PFSK-1 (cell line): Measurements from ENCODE around the gene POC5.

Experiments used
- FOXP2 ChIP-seq: optimal IDR thresholded peaks from 2 replicates; pipeline ENCODE3; 2011; ENCODE audit warnings: borderline replicate concordance, control low read depth, inconsistent platforms; ENCODE audit not compliant: insufficient read depth; ENCODE audit errors: extremely low read length, extremely low read depth
- POLR2AphosphoS5 ChIP-seq: IDR thresholded peaks from 2 replicates; pipeline ENCODE4 v1.6.1; 2012; ENCODE audit warnings: low read depth, mild to moderate bottlenecking, control low read depth, low read length, moderate library complexity
- REST ChIP-seq, 2 experiments: IDR thresholded peaks; 2 replicates each; pipeline versions ENCODE4 v1.6.1 to v1.8.0; 2011 to 2012; ENCODE audit warnings: low read depth in 2 of 2, low read length in 2 of 2, control low read depth in 1 of 2, inconsistent platforms in 1 of 2, mild to moderate bottlenecking in 1 of 2, moderate library complexity in 1 of 2; ENCODE audit not compliant: insufficient read depth in 1 of 2
- SIN3A ChIP-seq: IDR thresholded peaks from 2 replicates; pipeline ENCODE4 v1.6.1; 2012; ENCODE audit warnings: mild to moderate bottlenecking, low read length, moderate library complexity, borderline replicate concordance; ENCODE audit not compliant: insufficient read depth
- TAF1 ChIP-seq: IDR thresholded peaks from 2 replicates; pipeline ENCODE4 v1.6.1; 2012; ENCODE audit warnings: low read length, control low read depth, borderline replicate concordance; ENCODE audit not compliant: insufficient read depth

Gene POC5

GRCh38 chr5:75667586-75667985, 49.7 kb downstream of the POC5 start:
- TF ChIP-seq SIN3A: no peak
- no peak for TF ChIP-seq TAF1
- no peak for TF ChIP-seq POLR2AphosphoS5
- TF ChIP-seq REST (IDR thresholded peaks at IDR 0.05; ENCODE audit: insufficient read depth in 1 of 2, low read depth in 2 of 2, low read length in 2 of 2): no peak
- no peak for TF ChIP-seq FOXP2

- TF ChIP-seq FOXP2: no peak
- no peak for TF ChIP-seq SIN3A
- TF ChIP-seq REST (IDR thresholded peaks at IDR 0.05; ENCODE audit: insufficient read depth in 1 of 2, low read depth in 2 of 2, low read length in 2 of 2): no peak
- TF ChIP-seq POLR2AphosphoS5: no peak
- TF ChIP-seq TAF1: no peak
These were observed 50.4 kb downstream of the POC5 start for GRCh38 chr5:75666801-75667200.

DNA sequence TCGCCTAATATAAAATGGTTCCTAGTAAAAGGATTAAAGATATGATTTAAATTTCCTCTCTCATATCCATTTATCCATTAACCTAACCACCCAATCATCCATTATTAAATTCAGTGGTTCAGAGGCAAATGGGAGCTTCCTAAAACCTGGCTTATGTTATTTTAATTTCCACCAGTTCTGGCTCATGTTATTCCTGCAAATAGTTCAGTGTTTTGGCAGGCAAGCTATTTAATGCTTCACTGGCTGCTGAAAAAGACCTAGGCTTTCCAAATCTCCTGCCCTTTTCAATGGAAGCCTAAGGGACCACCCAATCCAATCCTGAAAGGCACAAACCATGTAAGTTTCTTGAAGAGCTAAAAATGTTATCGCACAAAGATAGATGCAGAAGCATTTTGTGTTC, 52.3 kb downstream of the POC5 start:
- no peak for TF ChIP-seq REST (IDR thresholded peaks at IDR 0.05; ENCODE audit: insufficient read depth in 1 of 2, low read depth in 2 of 2, low read length in 2 of 2)
- TF ChIP-seq TAF1: no peak
- no peak for TF ChIP-seq POLR2AphosphoS5
- no peak for TF ChIP-seq FOXP2
- no peak for TF ChIP-seq SIN3A

GRCh38 chr5:75663579-75664284, 53.5 kb downstream of the POC5 start:
- TF ChIP-seq REST (IDR thresholded peaks at IDR 0.05; ENCODE audit: insufficient read depth in 1 of 2, low read depth in 2 of 2, low read length in 2 of 2) (no peak), SIN3A (no peak), POLR2AphosphoS5 (no peak)

- TF ChIP-seq REST (IDR thresholded peaks at IDR 0.05; ENCODE audit: insufficient read depth in 1 of 2, low read depth in 2 of 2, low read length in 2 of 2) (no peak), POLR2AphosphoS5 (no peak), SIN3A (no peak), TAF1 (no peak), FOXP2 (no peak)
These were observed 55.2 kb downstream of the POC5 start for GRCh38 chr5:75662061-75662460.
